H1 (cell line): Measurements from ENCODE around the gene PLBD2. TPM values are rescaled to one million over a fixed set of nuclear protein-coding genes. Genes with fewer than 3 reads are reported as not detected.

Experiments
- CTCF ChIA-PET: fragments of 300-600 bp; sonication (Branson Sonifier 250); formaldehyde crosslinking; loops from one replicate; lab custom pipeline; 2021; ENCODE audit not compliant: partially characterized antibody; lab: Charles Lee
- POLR2A ChIA-PET: fragments of 300-600 bp; sonication (Branson Sonifier 250); formaldehyde crosslinking; loops from one replicate; lab custom pipeline; 2021; ENCODE audit warnings: inconsistent platforms; ENCODE audit not compliant: partially characterized antibody; lab: Charles Lee
- DNase-seq, 2 experiments: peaks; one replicate each; pipeline versions ENCODE4 v3.0.0 to v3.0.0-alpha.2; 2010 to 2022; ENCODE audit warnings: low spot score in 2 of 2, low read depth in 1 of 2, mixed read lengths in 1 of 2
- FAIRE-seq: peaks from 2 replicates; lab custom pipeline; 2011; peaks lifted over from hg19 to GRCh38; lab: Jason Lieb, UNC
- H2AFZ ChIP-seq: 2 replicates; pipeline ENCODE4 v1.8.1; 2012; ENCODE audit warnings: low read length, inconsistent platforms
- H2AK5ac ChIP-seq: 2 replicates; pipeline ENCODE4 v1.6.1; 2013; ENCODE audit warnings: low read depth, low read length
- H2BK120ac ChIP-seq: replicated peaks from 2 replicates; pipeline ENCODE3; 2013; ENCODE audit warnings: low read depth, low read length, inconsistent platforms
- H2BK12ac ChIP-seq: 2 replicates; pipeline ENCODE4 v1.6.1; 2013; ENCODE audit warnings: low read depth, low read length
- H2BK15ac ChIP-seq: 2 replicates; pipeline ENCODE4 v1.6.1; 2013; ENCODE audit warnings: low read length
- H2BK20ac ChIP-seq: 2 replicates; pipeline ENCODE4 v1.6.1; 2013; ENCODE audit warnings: low read length
- H2BK5ac ChIP-seq: 2 replicates; pipeline ENCODE4 v1.6.1; 2013; ENCODE audit warnings: low read depth, low read length
- H3K14ac ChIP-seq: 2 replicates; pipeline ENCODE4 v1.6.1; 2013; ENCODE audit warnings: inconsistent platforms; ENCODE audit not compliant: insufficient read length
- H3K18ac ChIP-seq: 2 replicates; pipeline ENCODE4 v1.6.1; 2013; ENCODE audit warnings: low read length; ENCODE audit errors: extremely low read depth
- H3K23ac ChIP-seq: 2 replicates; pipeline ENCODE4 v1.6.1; 2013; ENCODE audit warnings: inconsistent platforms; ENCODE audit not compliant: insufficient read length
- H3K23me2 ChIP-seq: 2 replicates; pipeline ENCODE4 v1.6.1; 2013; ENCODE audit warnings: low read depth, low read length
- H3K27ac ChIP-seq: 2 replicates; pipeline ENCODE4 v1.6.1; 2011; ENCODE audit warnings: low read depth, low read length, inconsistent platforms
- H3K27me3 ChIP-seq, 4 experiments: replicated peaks in 1 of 4; 1 replicate in 1 of 4; 2 replicates in 3 of 4; pipeline versions ENCODE4 v1.6.1 to v1.8.1; 2011 to 2013; ENCODE audit warnings: low read length in 3 of 4, mild to moderate bottlenecking in 3 of 4, inconsistent platforms in 2 of 4, mixed read lengths in 2 of 4, moderate library complexity in 1 of 4; ENCODE audit not compliant: control insufficient read depth in 3 of 4, insufficient read depth in 3 of 4; ENCODE audit errors: extremely low read depth in 1 of 4
- H3K36me3 ChIP-seq, 4 experiments: 2 replicates each; pipeline versions ENCODE4 v1.6.1 to v1.8.1; 2011 to 2013; ENCODE audit warnings: mild to moderate bottlenecking in 4 of 4, low read length in 3 of 4, moderate library complexity in 2 of 4, control low read depth in 1 of 4, inconsistent platforms in 1 of 4; ENCODE audit not compliant: insufficient read depth in 4 of 4, control insufficient read depth in 2 of 4
- H3K4ac ChIP-seq: replicated peaks from 2 replicates; pipeline ENCODE3; 2013; ENCODE audit warnings: low read length, low read depth, mixed read lengths, inconsistent platforms; ENCODE audit not compliant: insufficient read length
- H3K4me1 ChIP-seq, 4 experiments: replicated peaks in 1 of 4; 1 replicate in 1 of 4; 2 replicates in 3 of 4; pipeline versions ENCODE4 v1.6.1 to v1.8.1; 2011 to 2013; ENCODE audit warnings: low read length in 3 of 4, inconsistent platforms in 2 of 4, mixed read lengths in 1 of 4; ENCODE audit not compliant: insufficient read depth in 4 of 4, control insufficient read depth in 3 of 4
- H3K4me2 ChIP-seq, 2 experiments: 2 replicates each; pipeline versions ENCODE4 v1.6.1 to v1.8.1; 2011 to 2013; ENCODE audit warnings: low read depth in 2 of 2, low read length in 2 of 2, control low read depth in 1 of 2, inconsistent platforms in 1 of 2, mild to moderate bottlenecking in 1 of 2; ENCODE audit not compliant: insufficient read depth in 1 of 2
- H3K4me3 ChIP-seq, 4 experiments: fragments of 200-600, 300-600 bp in 1 of 4; sonication (generic), shearing (Covaris generic), sonication (Bioruptor Twin) in 1 of 4; 2 replicates each; pipeline versions ENCODE4 v1.5.1 to v1.8.1; 2011 to 2016; ENCODE audit warnings: low read length in 4 of 4, low read depth in 3 of 4, control low read depth in 2 of 4, inconsistent platforms in 2 of 4, mild to moderate bottlenecking in 2 of 4, mixed read lengths in 1 of 4, moderate library complexity in 1 of 4; ENCODE audit not compliant: insufficient read depth in 2 of 4; ENCODE audit errors: extremely low read depth in 1 of 4
- H3K56ac ChIP-seq: replicated peaks from 2 replicates; pipeline ENCODE3; 2013; ENCODE audit warnings: low read depth, mild to moderate bottlenecking, mixed read lengths, low read length, inconsistent platforms; ENCODE audit not compliant: insufficient read length
- H3K79me1 ChIP-seq: 2 replicates; pipeline ENCODE4 v1.6.1; 2013; ENCODE audit warnings: low read depth, low read length, control low read depth
- H3K79me2 ChIP-seq, 2 experiments: 2 replicates each; pipeline versions ENCODE4 v1.6.1 to v1.8.1; 2012 to 2013; ENCODE audit warnings: low read length in 2 of 2, mild to moderate bottlenecking in 2 of 2, inconsistent platforms in 1 of 2; ENCODE audit not compliant: insufficient read depth in 2 of 2, control insufficient read depth in 1 of 2
- H3K9ac ChIP-seq, 4 experiments: replicated peaks in 1 of 4; 1 replicate in 1 of 4; 2 replicates in 3 of 4; pipeline versions ENCODE4 v1.6.1 to v1.8.1; 2011 to 2013; ENCODE audit warnings: low read depth in 3 of 4, low read length in 3 of 4, control low read depth in 2 of 4, mild to moderate bottlenecking in 2 of 4, moderate library complexity in 2 of 4, inconsistent platforms in 1 of 4; ENCODE audit errors: extremely low read depth in 1 of 4
- H3K9me3 ChIP-seq, 2 experiments: 2 replicates each; pipeline versions ENCODE4 v1.6.1 to v1.8.1; 2012 to 2013; ENCODE audit warnings: mild to moderate bottlenecking in 2 of 2, moderate library complexity in 2 of 2, control low read depth in 1 of 2, inconsistent platforms in 1 of 2, low read depth in 1 of 2, low read length in 1 of 2, mixed read lengths in 1 of 2; ENCODE audit not compliant: insufficient read depth in 2 of 2
- H4K20me1 ChIP-seq, 2 experiments: replicated peaks in 1 of 2; 2 replicates each; pipeline versions ENCODE3 to v1.8.1; 2011 to 2013; ENCODE audit warnings: inconsistent platforms in 2 of 2, low read length in 2 of 2, mild to moderate bottlenecking in 1 of 2; ENCODE audit not compliant: insufficient read depth in 2 of 2, control insufficient read depth in 1 of 2
- H4K5ac ChIP-seq: 2 replicates; pipeline ENCODE4 v1.6.1; 2013; ENCODE audit warnings: low read length, low read depth, mixed read lengths, inconsistent platforms; ENCODE audit not compliant: insufficient read length
- H4K8ac ChIP-seq: 2 replicates; pipeline ENCODE4 v1.8.0; 2013; ENCODE audit warnings: mild to moderate bottlenecking, moderate library complexity, low read length, inconsistent platforms; ENCODE audit not compliant: insufficient read depth; ENCODE audit errors: extremely low read depth
- H4K91ac ChIP-seq: replicated peaks from 2 replicates; pipeline ENCODE3; 2013; ENCODE audit warnings: low read length, mixed read lengths, inconsistent platforms; ENCODE audit not compliant: insufficient read length
- ATF2 ChIP-seq: IDR thresholded peaks from 2 replicates; pipeline ENCODE4 v1.6.1; 2012; ENCODE audit warnings: low read length, inconsistent platforms
- BACH1 ChIP-seq: IDR thresholded peaks from 2 replicates; pipeline ENCODE4 v1.6.1; 2012; ENCODE audit warnings: low read length, improper control_type of control experiment
- BRCA1 ChIP-seq: IDR thresholded peaks from 2 replicates; pipeline ENCODE4 v1.6.1; 2012; ENCODE audit warnings: low read depth, low read length, improper control_type of control experiment
- CBX8 ChIP-seq: fragments of 300-800, 300-1000 bp; sonication (generic); IDR thresholded peaks from 2 replicates; pipeline ENCODE4 v1.7.1; 2016; ENCODE audit warnings: low read depth, low read length, borderline replicate concordance
- NRF1 ChIP-seq: IDR thresholded peaks from 2 replicates; pipeline ENCODE4 v1.6.1; 2011; ENCODE audit warnings: mild to moderate bottlenecking, low read depth, low read length, improper control_type of control experiment
- PHF8 ChIP-seq: fragments of 200-600 bp; sonication (generic); conservative IDR thresholded peaks from 2 replicates; pipeline ENCODE4 v1.7.1; 2012; ENCODE audit warnings: low read depth, mild to moderate bottlenecking, inconsistent platforms, low read length, moderate library complexity
- POU5F1 ChIP-seq: IDR thresholded peaks from 2 replicates; pipeline ENCODE4 v1.6.1; 2011; ENCODE audit warnings: low read depth, mild to moderate bottlenecking, low read length, moderate library complexity
- RFX5 ChIP-seq: IDR thresholded peaks from 2 replicates; pipeline ENCODE4 v1.6.1; 2011; ENCODE audit warnings: low read depth, low read length, improper control_type of control experiment, borderline replicate concordance
- SAP30 ChIP-seq: fragments of 300-600 bp; sonication (generic); IDR thresholded peaks from 2 replicates; pipeline ENCODE4 v1.7.1; 2012; ENCODE audit warnings: low read length, moderate library complexity, mild to moderate bottlenecking, inconsistent platforms; ENCODE audit not compliant: insufficient read depth, insufficient replicate concordance
- SRF ChIP-seq: IDR thresholded peaks from 2 replicates; pipeline ENCODE4 v1.6.1; 2011; ENCODE audit warnings: mild to moderate bottlenecking, low read depth, low read length, moderate library complexity
- TCF12 ChIP-seq: IDR thresholded peaks from 2 replicates; pipeline ENCODE4 v1.6.1; 2011; ENCODE audit warnings: low read depth, mild to moderate bottlenecking, low read length
- WGBS, 2 experiments: shearing (Covaris generic) in 1 of 2; methylation state at CpG; one replicate each; pipeline versions ENCODE4 v1.1.6 to v1.1.7; 2013 to 2015; ENCODE audit warnings: low lambda C conversion rate in 2 of 2, mixed read lengths in 2 of 2, inconsistent platforms in 1 of 2, low coverage in 1 of 2, missing lambda C conversion rate in 1 of 2; ENCODE audit not compliant: insufficient replicate concordance in 2 of 2, insufficient coverage in 1 of 2, insufficient read length in 1 of 2; ENCODE audit errors: extremely low coverage in 1 of 2, missing lambda C conversion rate in 1 of 2; 5-methylcytosine and 5-hydroxymethylcytosine counted together
- polyA plus RNA-seq, 7 experiments: library from polyadenylated mRNA; depleted of rRNA in 3 of 7; stranded (reverse) in 5 of 7; unstranded in 2 of 7; fragments of >200 nt in 5 of 7; fragments of 200-250 nt in 2 of 7; gene quantifications; 1 replicate in 5 of 7; 2 replicates in 1 of 7; 4 replicates in 1 of 7; pipeline versions ENCODE4 v1.2.1 to v1.2.3, GENCODE V29; 2011 to 2013; ENCODE audit warnings: missing spikeins in 2 of 7, mixed read lengths in 2 of 7
- total RNA-seq: library from RNA; stranded (reverse); fragmentation: NEBNext Ultra II Directional; extraction: Animal tissue kit (Norgen Biotek cat#: 25700); gene quantifications from 2 replicates; pipeline ENCODE4 v1.2.1, GENCODE V29; 2021

PLBD2 gene
- total and polyA plus RNA-seq, 2 of the 8 experiments (the other 6 are each of a cell fraction or from before 2014, with no cell fraction given) = 16.8 to 33.5 TPM

- FAIRE-seq (no peak), DNase-seq (no peak)
- Histone ChIP-seq H3K36me3 (no peaks in the 10 kb centered on the region), H4K91ac (no peak overlapping the region), H2BK120ac (no peak overlapping the region), H3K18ac (no peak overlapping the region), H2AK5ac (no peak overlapping the region), H3K9ac (no peak overlapping the region), H2BK12ac (no peak overlapping the region), H4K5ac (no peak overlapping the region), H3K14ac (no peak overlapping the region), H3K4me3 (no peak overlapping the region), H2BK15ac (no peak overlapping the region), H2AFZ (peak overlapping the region; percentile 39; the same call in 1 of the 2 replicates), H3K4ac (peak overlapping the region; percentile 14), H4K20me1 (no peaks in the 10 kb centered on the region), H4K8ac (no peak overlapping the region), H3K27me3 (no peaks in the 10 kb centered on the region), H3K4me1 (peaks cover 0 to 3% (median under 1%) of the 10 kb centered on the region in 4 experiments; a peak in 3 of 7 replicates), H3K4me2 (no peak overlapping the region), H2BK5ac (no peak overlapping the region), H2BK20ac (no peak overlapping the region), H3K79me1 (no peaks in the 10 kb centered on the region), H3K79me2 (no peaks in the 10 kb centered on the region), H3K9me3 (no peaks in the 10 kb centered on the region), H3K56ac (no peak overlapping the region), H3K27ac (no peak overlapping the region), H3K23me2 (no peaks in the 10 kb centered on the region), H3K23ac (no peak overlapping the region)
- ChIA-PET CTCF (interaction anchor here (1.4 kb wide), 1 partner anchor 18 kb away, joined by 4 read pairs; no protein-coding TSS in a partner anchor), POLR2A (interaction anchor here (1.1 kb wide), 1 partner anchor 13 kb away, joined by 3 read pairs; no protein-coding TSS in a partner anchor)
- WGBS, 2 experiments = 90% methylated on average over 6 of the region's 6 CpGs; no CpG with 5 or more reads in 1 of the 2 experiments
- TF ChIP-seq BRCA1 (no peak), SRF (no peak), CBX8 (no peak), BACH1 (no peak), PHF8 (no peak), SAP30 (no peak), POU5F1 (no peak), ATF2 (no peak), NRF1 (no peak), RFX5 (no peak), TCF12 (no peak)
Observed at GRCh38 chr12:113341535-113341934, 16.9 kb upstream of the PLBD2 start.
